GM19452 (cell line): Measurements from ENCODE around the gene AHNAK2.

Experiments used
- ATAC-seq: cut with Tn5 transposase; IDR thresholded peaks from one replicate; pipeline ENCODE4 v1.9.1; 2021; ENCODE audit not compliant: unreplicated experiment

AHNAK2 gene

DNA sequence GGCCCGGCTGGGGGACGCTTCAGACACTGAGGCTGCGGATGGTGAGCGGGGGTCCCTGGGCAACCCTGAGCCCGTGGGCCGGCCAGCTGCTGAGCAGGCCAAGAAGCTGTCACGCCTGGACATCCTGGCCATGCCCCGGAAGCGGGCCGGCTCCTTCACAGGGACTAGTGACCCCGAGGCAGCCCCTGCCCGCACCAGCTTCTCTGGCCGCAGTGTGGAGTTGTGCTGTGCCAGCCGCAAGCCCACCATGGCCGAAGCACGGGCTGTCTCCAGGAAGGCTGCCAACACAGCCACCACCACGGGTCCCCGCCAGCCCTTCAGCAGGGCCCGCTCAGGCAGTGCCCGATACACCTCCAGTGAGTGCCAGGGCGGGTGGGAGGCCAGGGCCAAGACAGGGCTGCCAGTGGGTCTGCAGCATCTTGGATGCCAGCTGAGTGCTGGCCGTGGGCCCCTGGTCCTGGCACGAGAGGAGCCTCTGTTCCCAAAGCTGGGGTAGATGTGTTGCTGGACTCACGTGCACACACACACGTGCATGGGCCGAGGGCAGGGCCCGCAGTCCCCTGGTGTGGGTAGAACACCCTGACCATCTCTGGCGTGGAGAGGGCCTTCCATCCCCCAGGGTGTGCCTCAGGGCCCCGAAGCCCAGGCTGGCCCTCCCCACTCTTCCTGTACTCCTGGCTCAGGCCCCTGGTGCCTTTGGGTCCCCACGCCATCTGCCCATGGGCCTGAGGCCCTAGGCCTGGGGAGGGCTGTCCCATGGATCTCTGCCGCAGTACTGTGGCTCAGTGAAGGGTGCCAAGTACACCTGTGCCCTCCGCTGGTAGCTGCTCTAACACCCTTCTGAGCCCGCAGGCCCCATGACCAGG is 90.3 kb downstream of the AHNAK2 start:
- ATAC-seq = no peak
